DMS114 treated with DMSO at 0.1 percent for 48 hours (cell line): ENCODE data around the gene SLC6A16.
"Not testable (repeated sequence)": the region's sequence is repeated elsewhere in the genome, so short reads cannot be mapped to it uniquely, and the experiment has no call there.

Experiments used
- DNase-seq: peaks from one replicate; lab custom pipeline; 2025; ENCODE audit not compliant: unreplicated experiment; lab: John Stamatoyannopoulos, UW

SLC6A16 gene

GRCh38 chr19:49324801-49325576 is at the start of gene SLC6A16:
TSS of gene SLC6A16 (minus strand) at chr19:49325191. CDS start at chr19:49311347, 13,844 bp downstream.
- no peak for DNase-seq

GRCh38 chr19:49373174-49373573 is 48.2 kb upstream of the SLC6A16 start:
- DNase-seq: not testable (repeated sequence)

GRCh38 chr19:49371184-49371583 is 46.2 kb upstream of the SLC6A16 start:
- no peak for DNase-seq

- DNase-seq: no peak
Observed at GRCh38 chr19:49368711-49369358, 43.8 kb upstream of the SLC6A16 start.

DNA sequence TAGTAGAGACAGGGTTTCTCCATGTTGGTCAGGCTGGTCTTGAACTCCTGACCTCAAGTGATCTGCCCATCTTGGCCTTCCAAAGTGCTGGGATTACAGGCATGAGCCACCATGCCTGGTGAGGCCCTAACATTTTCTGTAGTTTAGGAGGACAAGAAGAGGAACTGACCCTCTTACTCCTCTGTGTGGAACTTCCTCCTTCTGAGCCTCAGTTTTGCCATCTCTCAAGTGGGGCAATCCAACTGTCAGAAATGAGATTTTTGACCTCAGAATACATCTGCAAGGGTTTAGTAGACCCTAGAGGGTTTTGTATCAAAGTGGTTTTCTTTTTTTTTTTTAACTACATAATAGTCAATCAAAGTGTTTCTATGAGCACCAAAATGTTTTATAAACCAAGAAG is 41.1 kb upstream of the SLC6A16 start:
- no peak for DNase-seq

DNA sequence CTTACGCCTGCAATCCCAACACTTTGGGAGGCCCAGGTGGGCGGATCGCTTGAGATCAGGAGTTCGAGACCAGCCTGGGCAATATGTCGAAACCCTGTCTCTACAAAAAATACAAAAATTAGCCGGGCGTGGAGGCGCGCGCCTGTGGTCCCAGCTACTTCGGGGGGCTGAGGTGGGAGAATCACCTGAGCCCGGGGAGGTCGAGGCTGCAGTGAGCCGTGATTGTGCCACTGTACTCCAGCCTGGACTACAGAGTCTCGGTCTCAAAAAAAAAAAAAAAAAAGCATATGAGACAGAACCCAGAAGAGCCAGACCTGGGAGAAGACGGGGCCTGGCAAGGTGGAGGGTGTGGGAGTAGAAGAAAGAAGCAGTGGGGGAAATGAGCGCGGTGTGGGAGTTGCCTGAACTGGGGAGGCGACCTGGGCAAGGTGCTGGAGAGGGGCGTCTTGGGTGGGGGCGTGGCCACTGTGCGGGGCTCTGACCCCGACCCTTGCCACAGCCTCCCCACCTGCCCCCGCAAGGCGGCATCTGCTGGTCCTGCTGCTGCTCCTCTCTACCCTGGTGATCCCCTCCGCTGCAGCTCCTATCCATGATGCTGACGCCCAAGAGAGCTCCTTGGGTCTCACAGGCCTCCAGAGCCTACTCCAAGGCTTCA is 39.2 kb upstream of the SLC6A16 start:
- DNase-seq: no peak

- peak; percentile 89 for DNase-seq
Observed at GRCh38 chr19:49363268-49364082, 38.5 kb upstream of the SLC6A16 start, which contains the start of gene DKKL1. TSS of gene DKKL1 (plus strand) at chr19:49363877. CDS start at chr19:49363999, 122 bp downstream.

DNA sequence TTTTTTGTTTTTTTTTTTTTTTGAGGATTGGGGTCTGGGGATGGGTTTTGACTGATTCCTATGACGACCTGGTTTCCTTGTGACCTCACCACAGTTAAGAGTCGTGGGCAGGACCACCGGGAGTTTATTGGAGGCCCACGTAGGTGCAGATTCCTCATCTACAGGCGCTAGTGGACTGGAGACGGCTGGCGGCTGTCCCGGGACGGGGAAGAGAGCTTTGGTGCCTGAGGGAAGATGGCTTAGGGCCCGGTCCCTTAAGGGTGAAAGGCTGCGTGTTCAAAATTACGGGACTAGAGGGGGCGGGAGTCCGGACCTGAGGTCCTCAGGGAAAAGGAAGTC is 37.9 kb upstream of the SLC6A16 start:
- no peak for DNase-seq

DNA sequence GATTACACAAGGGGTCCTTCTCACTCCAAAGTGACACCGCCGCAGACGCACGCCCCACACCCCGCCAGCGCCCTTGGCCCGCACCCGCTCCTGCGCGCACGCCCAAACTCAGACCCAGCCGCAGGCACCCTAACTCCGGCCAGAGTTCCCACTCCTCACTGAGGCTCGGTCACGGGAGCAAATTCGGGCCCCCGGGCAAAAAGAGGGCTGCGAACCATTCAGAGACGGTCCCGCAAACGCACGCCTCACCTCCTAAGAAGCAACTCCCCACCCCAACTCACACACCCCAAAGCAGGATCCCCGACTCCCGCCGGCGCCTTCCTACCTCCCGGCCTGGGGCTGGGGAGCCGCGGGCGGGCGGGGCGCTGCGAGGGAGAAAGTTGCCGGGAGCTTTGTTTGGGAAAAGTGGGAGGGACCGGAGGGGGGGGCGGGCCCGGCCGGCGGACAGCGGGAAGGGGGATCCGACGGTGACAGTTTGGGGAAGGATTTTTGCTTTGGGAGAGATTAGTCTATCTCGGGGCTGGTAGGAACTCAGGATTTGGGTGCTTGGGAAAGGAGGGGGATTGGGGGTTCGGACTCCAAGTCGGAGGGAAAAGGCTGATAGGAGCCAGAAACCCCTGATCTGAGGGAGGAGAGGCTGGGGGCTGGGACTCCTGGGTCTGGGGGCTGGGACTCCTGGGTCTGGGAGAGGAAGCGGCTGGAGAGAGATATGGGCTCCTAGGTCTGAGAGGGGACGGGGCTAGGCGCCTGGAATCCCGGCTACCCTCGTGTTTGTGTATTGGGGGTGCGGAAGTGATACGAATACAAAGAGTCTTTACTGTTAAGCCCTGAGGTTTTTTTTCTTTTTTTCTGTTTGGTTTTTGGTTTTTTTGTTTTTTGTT is 37.3 kb upstream of the SLC6A16 start, which contains the start of gene TEAD2:
Gene TEAD2 (minus strand): TSS at position 369 of the 881 bp plus-strand sequence. CDS start 2,341 bp downstream, outside the sequence.
- peak; percentile 9 for DNase-seq

DNA sequence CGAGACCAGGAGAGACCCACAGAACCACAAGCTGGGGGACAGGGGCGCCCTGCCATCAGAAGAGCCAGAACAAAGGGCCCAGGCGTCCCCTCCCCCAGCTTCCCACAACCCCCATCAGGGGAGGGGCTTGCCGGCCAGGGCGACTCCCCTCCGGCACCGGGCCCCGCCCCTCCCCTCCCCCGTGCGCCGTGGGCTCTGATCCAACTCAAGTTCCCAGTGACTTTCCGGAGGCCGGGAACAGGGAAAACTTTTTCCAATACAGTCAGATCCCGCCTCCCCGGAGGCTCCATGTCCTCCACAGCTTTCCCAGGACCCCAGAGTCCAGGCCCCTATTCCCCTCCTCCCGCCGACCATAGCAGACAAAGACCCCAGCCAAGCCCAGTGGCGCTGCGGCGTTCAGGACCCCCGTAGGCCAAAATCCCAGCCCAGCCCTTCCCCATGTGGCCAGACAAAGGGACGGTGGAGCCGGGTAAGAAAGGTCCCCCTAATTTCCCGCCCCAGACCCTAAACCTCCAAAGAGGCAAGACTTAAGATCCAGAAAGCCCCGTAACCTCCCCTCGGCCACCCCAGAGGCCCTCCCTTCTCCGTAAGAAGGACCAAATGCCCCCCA is 36.6 kb upstream of the SLC6A16 start:
- DNase-seq: peak; percentile 9

- no peak for DNase-seq
Observed at GRCh38 chr19:49359851-49360820, 35.1 kb upstream of the SLC6A16 start.

GRCh38 chr19:49357186-49357585 is 32.2 kb upstream of the SLC6A16 start:
- DNase-seq: no peak

DNA sequence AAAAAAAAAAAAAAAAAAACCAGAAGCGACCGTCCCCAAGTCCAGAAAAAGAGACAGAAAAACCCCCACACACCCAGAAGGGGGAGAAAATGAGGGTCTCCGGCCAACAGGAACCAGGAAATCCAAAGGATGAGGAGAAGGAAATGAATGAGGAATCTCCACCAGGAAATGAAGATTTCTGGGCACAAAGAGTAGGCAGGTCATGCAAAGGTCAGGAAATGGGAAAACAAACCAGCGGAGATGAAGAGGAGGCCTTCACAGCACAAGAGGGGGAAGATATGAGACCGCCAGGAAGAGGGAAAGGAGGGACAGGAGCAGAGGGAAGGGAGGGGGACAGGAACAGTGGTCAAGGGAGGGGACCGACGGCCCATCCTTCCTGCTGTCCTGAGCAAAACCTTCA is 31.4 kb upstream of the SLC6A16 start:
- no peak for DNase-seq

DNA sequence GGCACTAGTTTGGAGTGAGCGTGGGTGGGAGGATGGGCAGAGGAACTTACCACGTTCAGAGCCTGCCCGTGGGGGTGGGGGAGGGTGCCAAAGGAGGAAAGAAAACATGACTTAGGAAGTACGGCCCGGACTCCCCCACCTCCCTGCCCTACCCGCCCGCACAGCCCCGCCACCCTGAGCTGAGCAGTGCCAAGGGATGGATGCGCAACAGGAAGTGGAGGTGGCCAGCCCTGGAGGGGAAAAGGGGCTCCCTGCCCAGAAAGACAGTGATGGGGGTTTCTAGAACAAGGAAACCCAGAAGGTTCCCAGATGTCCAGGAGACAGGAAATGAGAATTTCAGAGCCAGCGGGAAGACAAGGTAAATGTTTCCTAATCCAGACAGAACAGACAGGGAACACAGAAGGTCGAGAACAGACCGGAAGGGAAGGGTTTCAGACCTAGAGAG is 30.9 kb upstream of the SLC6A16 start:
- no peak for DNase-seq

DNA sequence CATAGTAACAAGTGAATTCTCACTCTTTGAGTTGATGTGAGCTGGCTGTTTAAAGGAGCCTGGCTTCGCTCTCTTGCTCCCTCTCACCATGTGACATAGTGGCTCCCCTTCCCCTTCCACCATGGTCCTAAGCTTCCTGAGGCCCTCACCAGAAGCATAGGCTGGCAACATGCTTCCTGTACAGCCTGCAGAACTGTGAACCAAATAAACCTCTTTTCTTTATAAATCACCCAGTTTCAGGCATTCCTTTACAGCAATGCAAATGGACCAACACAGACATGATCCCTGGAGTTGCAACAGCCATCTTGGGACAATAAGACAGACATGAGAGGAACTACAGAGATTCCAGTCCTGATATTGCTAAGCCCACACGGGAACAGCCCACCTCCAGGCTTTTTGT is 24.6 kb upstream of the SLC6A16 start:
- DNase-seq: no peak

DNA sequence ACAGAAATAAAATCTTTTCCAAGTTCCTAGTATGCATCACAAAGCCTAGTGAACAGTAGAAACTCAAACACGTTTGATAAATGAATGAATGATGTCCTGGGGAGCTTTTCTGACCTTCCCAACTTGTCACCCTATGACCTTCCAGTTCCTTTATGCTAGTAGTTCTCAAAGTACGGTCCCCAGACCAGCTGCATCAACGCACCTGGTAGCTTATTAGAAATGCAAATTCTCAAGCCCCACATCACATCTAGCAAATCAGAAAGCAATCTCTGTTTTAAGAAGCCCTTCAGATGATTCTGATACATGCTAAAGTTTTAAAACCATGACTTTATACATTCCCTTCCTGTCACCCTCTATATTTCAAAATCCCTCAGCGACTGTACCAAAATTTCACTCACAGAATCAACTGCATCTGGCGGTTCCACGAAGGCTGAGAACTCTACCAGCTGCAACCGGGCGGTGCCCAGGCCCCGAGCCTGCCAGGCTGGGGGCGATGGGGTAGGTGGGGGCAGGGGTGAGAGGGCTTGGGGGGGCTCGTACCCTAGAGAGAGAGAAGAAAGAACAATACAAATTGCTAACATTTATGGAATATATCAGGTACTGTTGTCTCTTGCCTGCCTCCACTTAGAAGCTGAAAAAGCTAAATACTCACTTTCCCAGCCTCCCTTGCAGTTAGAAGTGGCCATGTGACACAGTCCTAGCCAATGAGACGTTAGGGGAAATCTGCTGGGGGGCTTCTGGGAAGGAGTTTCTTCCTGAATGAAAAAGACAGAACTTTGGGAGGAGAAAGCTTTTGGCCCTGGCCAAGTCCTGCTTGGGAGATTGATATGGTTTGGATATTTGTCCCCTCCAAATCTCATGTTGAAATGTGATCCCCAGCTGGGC is 23.6 kb upstream of the SLC6A16 start:
- no peak for DNase-seq

GRCh38 chr19:49347835-49348234 is 22.8 kb upstream of the SLC6A16 start:
- peak; percentile 38 for DNase-seq
